ENCODE measurements around the gene BACH2. TPM values are rescaled to one million over a fixed set of nuclear protein-coding genes. Genes with fewer than 3 reads are reported as not detected.

The BACH2 gene
- total and polyA plus RNA-seq, 2 of the 4 experiments (the other 2 are of a cell fraction) = 1.3 to 1.4 TPM

- dilution Hi-C loops (cut with HindIII; ENCODE audit: low sequenced_read_pairs, unreplicated experiment) = no loop called here
Measured at GRCh38 chr6:89941031-89941762, 355.4 kb downstream of the BACH2 start.

More at GRCh38 chr6:89941031-89941762, 355.4 kb downstream of the BACH2 start:
- ATAC-seq (ENCODE audit: low read depth) = no peak
- Histone ChIP-seq H2BK15ac (ENCODE audit: low read depth, low read length) (no peak overlapping the region), H3K79me1 (ENCODE audit: low read depth in 1 of 2, low read length in 2 of 2) (no peaks in the 10 kb centered on the region), H2BK20ac (ENCODE audit: low read depth, low read length) (no peak overlapping the region), H2AK5ac (ENCODE audit: low read depth, low read length) (no peak overlapping the region), H4K91ac (ENCODE audit: insufficient read depth, low read depth, low read length) (no peak overlapping the region), H4K20me1 (ENCODE audit: insufficient read depth, low read length) (no peaks in the 10 kb centered on the region), H3K4me3 (ENCODE audit: insufficient read depth, low read depth, low read length) (no peak overlapping the region), H2AK9ac (replicated peaks; ENCODE audit: low read depth, low read length, poor library complexity) (no peak overlapping the region), H3K27me3 (ENCODE audit: control insufficient read depth, insufficient read depth, low read length) (no peaks in the 10 kb centered on the region), H2AFZ (replicated peaks; ENCODE audit: low read length, poor library complexity) (no peak overlapping the region), H3K9ac (ENCODE audit: low read depth, low read length) (no peak overlapping the region), H4K8ac (ENCODE audit: low read depth in 2 of 2, low read length in 2 of 2) (no peak overlapping the region), H4K5ac (ENCODE audit: low read depth, low read length) (no peak overlapping the region), H3K23ac (ENCODE audit: low read depth, low read length) (no peak overlapping the region), H2BK5ac (ENCODE audit: low read depth, low read length, poor library complexity, severe bottlenecking) (no peak overlapping the region), H3K4me2 (ENCODE audit: low read depth, low read length) (no peak overlapping the region), H3K56ac (ENCODE audit: extremely low read depth, insufficient read depth, low read length) (no peak overlapping the region), H2BK120ac (ENCODE audit: low read depth, low read length) (no peak overlapping the region), H3K9me1 (ENCODE audit: insufficient read depth, low read length) (no peaks in the 10 kb centered on the region), H3K4ac (ENCODE audit: low read depth, low read length) (no peak overlapping the region), H3K18ac (ENCODE audit: low read depth, low read length) (no peak overlapping the region), H3K36me3 (ENCODE audit: control insufficient read depth, insufficient read depth, low read length) (no peaks in the 10 kb centered on the region), H3K9me3 (ENCODE audit: control insufficient read depth, insufficient read depth, low read length) (no peaks in the 10 kb centered on the region), H3K27ac (ENCODE audit: insufficient read depth, low read length) (no peak overlapping the region), H3K14ac (replicated peaks; ENCODE audit: low read depth, low read length) (no peak overlapping the region), H3K4me1 (ENCODE audit: control insufficient read depth, insufficient read depth, low read length) (no peaks in the 10 kb centered on the region; the same call in 1 of the 2 replicates)
- CTCF ChIA-PET = interaction anchor here (0.5 to 1.9 kb wide), 27 partner anchors 7 to 632 kb away, joined by 3 to 27 read pairs (median 4); no protein-coding TSS in a partner anchor
- TF ChIP-seq RCOR1 (IDR thresholded peaks at IDR 0.05; ENCODE audit: insufficient replicate concordance, low read length) = no peak
- no peak for TF ChIP-seq RAD21 (IDR thresholded peaks at IDR 0.05; ENCODE audit: low read length)
- no peak for TF ChIP-seq SMC3 (IDR thresholded peaks at IDR 0.05; ENCODE audit: low read depth, low read length)
- TF ChIP-seq CEBPB (IDR thresholded peaks at IDR 0.05; ENCODE audit: low read depth, low read length) = no peak
- TF ChIP-seq USF2 (IDR thresholded peaks at IDR 0.05; ENCODE audit: low read depth, low read length) = no peak
- TF ChIP-seq ELK1 (IDR thresholded peaks at IDR 0.05; ENCODE audit: borderline replicate concordance, low read depth, low read length) = no peak
- no peak for TF ChIP-seq NFE2L2 (IDR thresholded peaks at IDR 0.05; ENCODE audit: low read depth, low read length)
- no peak for TF ChIP-seq FOS (IDR thresholded peaks at IDR 0.05; ENCODE audit: low read depth, low read length)
- BruUV-seq (replicated peaks) = no TSS peak
- POLR2A ChIA-PET (ENCODE audit: unreplicated experiment) = no interaction called here
- intact Hi-C loops (cut with micrococcal nuclease) = loop anchor here (2.0 kb wide), 1 partner anchor 356 kb away; the partner anchor contains the start of gene BACH2
- no peak for DNase-seq
- in situ Hi-C loops (cut with MboI; ENCODE audit: low sequenced_read_pairs) = loop anchor here (5.0 kb wide), 1 partner anchor 536 kb away; no protein-coding TSS in a partner anchor
- 100% methylated on average over 2 of the region's 15 CpGs; no CpG with 5 or more reads in 1 of the 2 experiments for WGBS, 2 experiments (ENCODE audit: extremely low coverage in 2 of 2, insufficient read length in 1 of 2)
